ENCODE measurements around the gene COPB1.

- TF ChIP-seq, protein P1, sequence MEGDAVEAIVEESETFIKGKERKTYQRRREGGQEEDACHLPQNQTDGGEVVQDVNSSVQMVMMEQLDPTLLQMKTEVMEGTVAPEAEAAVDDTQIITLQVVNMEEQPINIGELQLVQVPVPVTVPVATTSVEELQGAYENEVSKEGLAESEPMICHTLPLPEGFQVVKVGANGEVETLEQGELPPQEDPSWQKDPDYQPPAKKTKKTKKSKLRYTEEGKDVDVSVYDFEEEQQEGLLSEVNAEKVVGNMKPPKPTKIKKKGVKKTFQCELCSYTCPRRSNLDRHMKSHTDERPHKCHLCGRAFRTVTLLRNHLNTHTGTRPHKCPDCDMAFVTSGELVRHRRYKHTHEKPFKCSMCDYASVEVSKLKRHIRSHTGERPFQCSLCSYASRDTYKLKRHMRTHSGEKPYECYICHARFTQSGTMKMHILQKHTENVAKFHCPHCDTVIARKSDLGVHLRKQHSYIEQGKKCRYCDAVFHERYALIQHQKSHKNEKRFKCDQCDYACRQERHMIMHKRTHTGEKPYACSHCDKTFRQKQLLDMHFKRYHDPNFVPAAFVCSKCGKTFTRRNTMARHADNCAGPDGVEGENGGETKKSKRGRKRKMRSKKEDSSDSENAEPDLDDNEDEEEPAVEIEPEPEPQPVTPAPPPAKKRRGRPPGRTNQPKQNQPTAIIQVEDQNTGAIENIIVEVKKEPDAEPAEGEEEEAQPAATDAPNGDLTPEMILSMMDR (IDR thresholded peaks at IDR 0.05), result no peak
- TF ChIP-seq POLR2A (IDR thresholded peaks at IDR 0.05), result no peak
- TF ChIP-seq POLR2AphosphoS5 (IDR thresholded peaks at IDR 0.05), result no peak
- TF ChIP-seq EP300 (IDR thresholded peaks at IDR 0.05), result no peak
Observed at GRCh38 chr11:14408612-14409011, 91.0 kb downstream of the COPB1 start.
